Lower leg skin (tissue), 3 donors: ENCODE measurements around the gene GRIN1.

Source experiments
- POLR2A ChIP-seq, 2 donors: fragments of 450-650 bp; IDR thresholded peaks; one replicate each; pipeline ENCODE4 v1.6.1; 2016 to 2017; ENCODE audit warnings: antibody characterized with exemption in 2 of 2, mild to moderate bottlenecking in 1 of 2, moderate library complexity in 1 of 2
- TF ChIP-seq, protein P1 (sequence below), 3 donors: fragments of 450-650 bp; IDR thresholded peaks; one replicate each; pipeline ENCODE4 v1.5.1; 2016; ENCODE audit warnings: antibody characterized with exemption in 3 of 3, mild to moderate bottlenecking in 3 of 3, moderate library complexity in 2 of 3

DNA sequence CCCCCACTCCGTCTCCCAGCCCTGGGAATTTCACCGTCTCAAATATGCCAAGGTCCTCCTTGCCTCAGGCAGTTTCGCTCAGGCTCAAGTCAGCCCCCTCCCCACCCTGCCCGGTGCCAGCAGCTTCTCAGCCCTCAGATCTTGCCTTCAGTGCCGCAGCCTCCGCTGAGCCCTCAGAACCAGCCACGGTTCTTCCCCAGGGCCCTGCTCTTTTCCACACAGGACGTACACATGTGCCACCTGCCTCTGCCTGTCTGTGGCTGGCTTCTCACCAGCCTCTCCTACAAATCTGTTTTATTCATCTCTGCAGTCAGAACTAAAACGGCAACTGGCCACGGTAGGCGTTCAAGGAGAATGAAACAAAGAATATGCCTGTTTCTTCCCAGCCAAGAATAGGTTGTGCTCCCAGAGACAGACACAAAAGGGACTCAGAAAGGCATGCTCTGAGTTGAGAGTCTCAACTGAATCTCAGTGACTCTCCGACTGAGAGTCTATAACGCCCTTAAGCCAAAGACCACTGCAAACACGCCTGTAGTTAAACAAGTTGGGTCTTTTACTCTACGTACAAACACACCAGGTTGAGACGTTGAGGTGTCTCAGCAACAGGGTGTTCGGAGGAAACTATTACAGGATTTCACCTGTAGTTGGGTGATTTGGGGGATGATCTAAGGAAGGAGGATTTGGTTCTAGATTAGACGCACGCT is 10.6 kb upstream of the GRIN1 start:
- no peak for TF ChIP-seq POLR2A (IDR thresholded peaks at IDR 0.05)
- TF ChIP-seq, protein P1, sequence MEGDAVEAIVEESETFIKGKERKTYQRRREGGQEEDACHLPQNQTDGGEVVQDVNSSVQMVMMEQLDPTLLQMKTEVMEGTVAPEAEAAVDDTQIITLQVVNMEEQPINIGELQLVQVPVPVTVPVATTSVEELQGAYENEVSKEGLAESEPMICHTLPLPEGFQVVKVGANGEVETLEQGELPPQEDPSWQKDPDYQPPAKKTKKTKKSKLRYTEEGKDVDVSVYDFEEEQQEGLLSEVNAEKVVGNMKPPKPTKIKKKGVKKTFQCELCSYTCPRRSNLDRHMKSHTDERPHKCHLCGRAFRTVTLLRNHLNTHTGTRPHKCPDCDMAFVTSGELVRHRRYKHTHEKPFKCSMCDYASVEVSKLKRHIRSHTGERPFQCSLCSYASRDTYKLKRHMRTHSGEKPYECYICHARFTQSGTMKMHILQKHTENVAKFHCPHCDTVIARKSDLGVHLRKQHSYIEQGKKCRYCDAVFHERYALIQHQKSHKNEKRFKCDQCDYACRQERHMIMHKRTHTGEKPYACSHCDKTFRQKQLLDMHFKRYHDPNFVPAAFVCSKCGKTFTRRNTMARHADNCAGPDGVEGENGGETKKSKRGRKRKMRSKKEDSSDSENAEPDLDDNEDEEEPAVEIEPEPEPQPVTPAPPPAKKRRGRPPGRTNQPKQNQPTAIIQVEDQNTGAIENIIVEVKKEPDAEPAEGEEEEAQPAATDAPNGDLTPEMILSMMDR (IDR thresholded peaks at IDR 0.05) = no peak
